SK-MEL-5 (cell line): Measurements from ENCODE around the gene AR. TPM values are rescaled to one million over a fixed set of nuclear protein-coding genes. Genes with fewer than 3 reads are reported as not detected.
"Not testable (repeated sequence)": the region's sequence is repeated elsewhere in the genome, so short reads cannot be mapped to it uniquely, and the experiment has no call there.

Experiments
- DNase-seq: peaks from one replicate; pipeline ENCODE4 v3.0.0-alpha.2; 2016; ENCODE audit warnings: low read depth, low spot score
- in situ Hi-C: cut with HindIII; loops from 2 replicates; pipeline ENCODE4 v1.10.0; 2016; ENCODE audit warnings: low sequenced_read_pairs, high pct_unique_total_duplicates, low pct_unique_long_range_greater_than_20kb
- total RNA-seq: library from RNA; depleted of rRNA; stranded (reverse); fragments of >200 nt; shearing (Covaris generic); gene quantifications from 2 replicates; pipeline ENCODE4 v1.2.3, GENCODE V29; 2014

Gene AR
- total RNA-seq, 1 experiment from 2014 or later, result 0.21 TPM

DNA sequence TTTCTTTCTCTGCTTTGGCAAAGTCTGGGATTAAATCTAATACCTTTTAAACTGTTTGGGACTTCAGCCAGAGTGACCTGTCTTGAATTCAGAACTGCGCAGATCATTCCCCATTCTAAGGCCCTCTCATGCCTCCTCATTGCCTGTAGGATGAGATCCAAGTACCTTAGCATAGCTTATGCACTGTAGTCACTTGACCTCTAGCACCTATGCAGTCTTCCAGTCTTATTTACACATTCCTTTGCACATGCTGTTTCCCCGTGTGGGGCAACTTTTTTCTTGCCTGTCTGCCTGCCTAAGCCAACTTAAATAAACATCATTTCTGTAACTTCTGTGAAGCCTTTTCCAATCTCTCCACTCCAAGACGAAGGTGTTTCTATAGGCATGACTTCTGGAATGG lies 68.4 kb downstream of the AR start:
- in situ Hi-C loops, result no loop called here
- DNase-seq, result no peak

DNA sequence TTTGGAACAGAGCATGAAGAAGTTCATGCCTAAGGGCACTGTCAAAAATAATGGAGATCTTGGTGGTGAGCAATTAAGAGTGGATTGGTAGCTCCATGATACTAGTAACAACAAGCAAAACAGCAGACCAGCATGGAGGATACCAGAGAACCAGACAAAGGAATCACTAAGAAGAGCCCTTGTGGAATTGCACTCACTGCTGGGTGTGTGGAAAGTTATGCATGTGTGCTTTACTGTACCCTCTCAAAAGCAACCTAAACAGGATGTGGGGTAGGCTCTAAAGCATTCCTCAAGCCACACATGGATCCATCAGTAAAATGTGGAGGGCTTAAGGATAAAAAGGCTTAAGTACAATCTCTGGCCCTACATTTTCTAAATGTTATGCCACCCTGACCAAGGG lies 69.5 kb downstream of the AR start:
- in situ Hi-C loops, result no loop called here
- DNase-seq, result no peak

DNA sequence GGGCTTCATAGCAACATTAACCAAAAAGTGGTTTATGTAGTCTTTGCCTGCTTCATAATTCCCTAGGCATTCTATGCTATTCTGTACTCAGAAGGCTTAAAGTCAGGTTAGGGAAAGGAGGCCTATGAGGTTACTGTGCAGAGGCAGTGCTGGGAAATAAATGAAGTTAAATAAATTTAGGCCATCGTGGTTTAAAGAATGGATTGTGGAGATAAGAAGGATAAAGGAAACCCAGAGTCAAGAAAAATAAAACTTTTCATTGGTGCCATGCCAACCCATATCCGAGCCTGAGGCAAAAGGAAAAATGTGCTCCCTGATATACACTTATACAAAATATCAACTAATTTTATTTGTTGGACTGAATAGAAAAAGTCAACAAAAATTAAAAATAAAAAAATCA lies 70.2 kb downstream of the AR start:
- in situ Hi-C loops, result no loop called here
- DNase-seq, result no peak

DNA sequence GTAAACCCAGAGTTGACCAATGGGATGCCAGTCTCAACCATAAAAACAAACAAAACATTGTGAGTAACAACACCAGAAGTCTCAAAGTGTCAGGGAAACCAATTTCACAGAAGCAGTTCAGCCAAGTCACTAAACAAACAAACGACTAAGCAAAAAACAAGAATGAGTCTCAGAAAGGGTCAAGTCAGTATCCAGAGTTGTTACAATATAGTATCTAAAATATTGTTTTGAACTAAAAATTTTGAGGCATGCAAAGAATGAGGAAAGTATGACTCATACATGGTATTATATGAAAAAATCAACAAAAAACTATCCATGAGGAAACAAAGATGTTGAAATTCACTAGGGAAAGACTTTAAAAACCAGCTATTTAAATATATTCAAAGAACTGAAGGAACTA lies 70.6 kb downstream of the AR start:
- DNase-seq, result no peak
- in situ Hi-C loops, result no loop called here

DNA sequence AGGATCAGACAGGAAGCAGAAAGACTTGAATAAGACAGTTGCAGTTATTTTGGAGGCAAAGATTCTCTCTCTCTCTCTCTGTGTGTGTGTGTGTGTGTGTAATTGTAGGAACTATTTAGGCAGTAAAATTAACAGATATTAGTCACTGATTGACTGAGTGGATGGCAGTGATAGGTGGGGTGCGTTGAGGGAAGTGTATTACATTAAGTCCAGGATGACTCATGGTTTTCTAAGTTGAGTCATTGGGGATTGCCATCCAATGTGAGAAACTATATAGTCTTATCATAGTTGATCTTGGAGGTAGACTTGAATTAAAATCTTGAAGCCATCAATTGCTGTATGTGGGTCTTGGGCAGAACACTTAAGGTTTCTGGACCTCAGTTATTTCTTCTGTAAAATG lies 75.4 kb downstream of the AR start:
- in situ Hi-C loops, result no loop called here
- no peak for DNase-seq

DNA sequence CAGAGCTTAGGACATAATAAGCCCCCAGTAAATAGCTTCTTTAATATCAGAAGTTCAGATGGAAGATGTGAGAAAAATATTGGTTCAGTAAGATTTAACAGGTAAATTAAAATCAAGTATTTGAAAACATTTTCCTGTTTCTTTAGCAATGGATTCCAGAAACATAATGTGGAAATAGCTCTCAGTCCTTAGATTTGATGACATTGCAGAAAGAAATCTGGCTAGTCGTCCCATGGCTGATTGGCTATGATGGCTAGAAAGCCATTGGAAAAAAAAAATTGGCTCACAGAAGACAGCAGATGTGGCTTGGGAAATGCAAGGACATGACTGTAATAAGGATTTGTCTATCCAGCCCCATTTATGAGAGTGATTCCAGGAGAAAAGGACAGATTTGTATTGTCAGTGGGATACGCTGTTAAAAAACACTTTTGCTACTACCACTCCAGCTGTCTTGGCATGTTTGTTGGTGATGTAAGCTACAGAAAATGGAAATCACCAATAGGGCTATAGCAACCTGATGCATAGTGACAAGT lies 78.3 kb downstream of the AR start:
- in situ Hi-C loops, result no loop called here
- DNase-seq, result no peak

DNA sequence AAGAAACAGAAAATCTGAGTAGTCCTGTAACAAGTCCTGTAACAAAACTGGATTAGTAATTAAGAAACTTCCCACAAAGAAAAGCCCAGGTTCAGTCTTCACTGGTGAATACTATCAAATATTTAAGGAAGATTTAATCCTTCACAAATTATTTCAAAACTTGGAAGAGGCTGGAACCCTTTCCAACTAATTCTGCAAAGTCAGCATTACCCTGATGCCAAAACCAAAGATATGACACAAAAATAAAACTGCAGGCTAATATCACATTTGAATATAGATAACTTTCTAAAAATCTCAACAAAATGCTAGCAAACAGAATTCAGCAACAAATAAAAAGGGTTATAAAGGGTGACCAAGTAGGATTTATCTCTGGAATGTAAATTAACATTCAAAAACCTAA lies 80.5 kb downstream of the AR start:
- DNase-seq, result no peak

DNA sequence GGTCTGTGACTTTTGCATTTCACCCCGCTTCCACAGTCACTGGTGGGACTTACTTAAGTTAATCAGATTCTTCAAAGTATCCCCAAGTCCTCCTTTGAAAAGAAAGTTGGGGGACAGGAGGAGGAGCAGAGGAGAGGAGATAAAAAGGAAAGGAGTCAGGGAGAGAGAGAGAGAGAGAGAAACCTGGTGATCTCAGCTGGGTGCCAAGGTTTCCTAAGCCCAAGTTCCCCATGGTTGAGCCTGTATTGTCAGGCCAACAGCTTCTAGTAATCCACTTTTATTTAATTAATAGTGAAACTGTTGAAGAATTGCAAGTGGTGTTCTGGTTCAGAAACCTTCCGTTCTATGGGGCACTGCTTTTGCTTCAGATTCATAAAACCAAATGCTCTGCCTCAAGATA lies 91.6 kb downstream of the AR start:
- in situ Hi-C loops, result no loop called here
- no peak for DNase-seq

More for the DNA sequence above, 80.5 kb downstream of the AR start:
- in situ Hi-C loops, result no loop called here

DNA sequence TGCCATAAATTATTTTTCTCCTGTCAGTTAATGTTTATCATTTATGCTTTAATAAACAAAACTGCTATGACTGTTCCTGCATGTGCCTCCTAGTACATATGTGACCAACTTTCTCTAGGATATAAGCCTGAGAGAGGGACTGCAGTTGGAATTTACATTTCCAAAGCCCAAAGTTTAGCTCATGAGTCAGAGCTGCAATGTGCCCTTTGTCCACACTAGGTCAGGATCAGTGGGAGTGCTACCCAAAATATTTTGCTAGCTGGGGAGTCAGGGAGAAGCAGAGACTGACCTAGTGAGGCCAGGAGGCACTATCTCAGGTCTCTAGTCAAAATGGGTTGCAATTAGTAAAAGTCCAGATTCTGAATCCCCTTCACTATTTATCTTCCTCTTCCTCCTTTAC lies 92.7 kb downstream of the AR start:
- DNase-seq, result no peak
- in situ Hi-C loops, result no loop called here

DNA sequence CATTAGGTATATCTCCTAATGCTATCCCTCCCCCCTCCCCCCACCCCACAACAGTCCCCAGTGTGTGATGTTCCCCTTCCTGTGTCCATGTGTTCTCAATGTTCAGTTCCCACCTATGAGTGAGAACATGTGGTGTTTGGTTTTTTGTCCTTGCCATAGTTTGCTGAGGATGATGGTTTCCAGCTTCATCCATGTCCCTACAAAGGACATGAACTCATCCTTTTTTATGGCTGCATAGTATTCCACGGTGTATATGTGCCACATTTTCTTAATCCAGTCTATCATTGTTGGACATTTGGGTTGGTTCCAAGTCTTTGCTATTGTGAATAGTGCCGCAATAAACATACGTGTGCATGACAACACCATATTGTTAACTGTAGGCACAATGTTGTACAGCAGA lies 93.5 kb downstream of the AR start:
- DNase-seq, in situ Hi-C loops: not testable (repeated sequence)

DNA sequence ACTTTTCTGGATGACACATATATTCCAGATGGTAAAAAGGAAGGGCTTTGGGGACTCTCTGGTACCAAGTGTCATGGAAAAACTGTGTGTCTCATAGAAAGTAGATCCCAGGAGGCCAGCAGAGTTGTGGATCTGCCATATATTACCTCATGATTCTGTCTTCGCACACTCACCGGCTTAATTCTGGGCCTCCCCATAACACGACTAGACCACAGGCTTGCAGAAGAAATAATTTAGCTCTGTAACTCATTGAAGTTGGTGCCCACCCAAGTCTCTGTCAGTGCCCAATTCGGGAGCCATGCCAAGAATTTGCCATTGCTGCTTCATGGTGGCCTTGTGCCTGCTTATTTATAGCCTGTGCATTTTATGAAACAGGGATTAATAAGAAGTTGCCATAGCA lies 104.5 kb downstream of the AR start:
- no peak for DNase-seq
- in situ Hi-C loops, result no loop called here

DNA sequence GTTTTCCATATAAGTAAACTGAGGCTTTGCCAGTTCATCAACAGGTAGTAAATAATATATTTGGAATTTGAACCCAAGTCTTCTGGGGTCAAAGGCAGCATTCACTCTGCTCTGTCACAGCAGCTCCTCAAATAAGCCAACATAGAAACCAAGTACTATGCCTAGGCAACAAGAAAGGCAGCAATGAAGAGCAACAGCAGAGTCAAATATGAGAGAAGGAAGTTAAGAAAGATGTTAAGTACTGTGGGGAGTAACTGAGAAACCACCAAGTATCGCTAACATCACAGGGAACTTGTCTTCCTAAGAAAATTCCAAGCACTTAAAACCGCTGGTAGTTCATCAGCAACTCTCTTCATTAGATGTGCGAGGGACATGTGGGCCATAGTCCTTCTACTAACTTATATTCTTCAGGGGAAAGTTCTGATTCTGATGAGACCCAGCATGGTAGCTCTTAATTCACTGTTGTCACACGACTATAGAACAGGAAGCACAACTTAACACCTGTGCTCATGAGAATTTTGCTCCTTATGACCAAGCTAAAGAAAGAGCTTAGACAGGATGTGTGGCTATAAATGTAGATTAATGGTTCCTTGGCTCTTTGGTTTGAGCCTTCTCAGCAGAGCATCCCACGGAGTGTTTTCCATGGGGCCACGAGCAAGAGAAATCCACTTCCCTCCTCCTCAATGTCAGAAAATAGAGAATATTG lies 107.8 kb downstream of the AR start:
- DNase-seq, result no peak
- in situ Hi-C loops, result no loop called here

DNA sequence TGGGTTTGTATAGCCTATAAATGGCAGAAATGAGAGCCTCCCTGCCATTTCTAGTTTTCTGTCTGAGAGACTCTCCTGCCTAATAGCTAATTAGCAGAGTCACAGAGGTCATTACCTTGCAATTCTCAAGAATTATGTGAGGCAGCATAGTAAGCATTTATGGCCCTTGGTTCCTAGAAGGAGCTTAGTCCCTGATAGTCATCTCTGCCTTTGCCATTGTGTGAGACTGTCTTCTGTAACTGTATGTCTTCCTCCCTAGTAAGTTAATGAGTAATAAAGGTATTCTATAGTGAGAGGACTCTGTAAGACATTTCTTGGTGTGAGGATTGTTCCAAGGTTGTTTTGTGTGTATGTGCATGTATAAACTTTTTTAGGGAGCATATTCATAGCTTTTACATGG lies 108.7 kb downstream of the AR start:
- in situ Hi-C loops, result no loop called here
- no peak for DNase-seq

DNA sequence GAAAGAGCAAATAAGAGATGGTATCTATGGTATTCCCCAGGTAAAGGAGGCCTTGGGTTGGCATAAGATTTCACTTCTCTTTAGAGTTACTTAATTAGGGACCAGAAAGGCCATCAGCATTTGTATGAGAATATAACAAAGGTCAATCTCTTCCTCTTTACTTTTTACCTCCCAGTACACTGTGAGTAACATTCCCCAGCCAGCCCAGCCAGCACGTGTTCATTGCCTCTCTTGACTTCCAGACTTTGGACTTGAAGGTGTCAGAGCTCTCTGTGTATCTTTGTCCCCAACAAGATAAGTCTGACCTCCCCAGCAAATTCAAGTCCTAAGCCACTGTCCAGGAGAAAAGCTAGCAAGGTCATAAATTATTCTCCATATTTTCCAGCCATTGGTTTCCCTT lies 110.5 kb downstream of the AR start:
- no peak for DNase-seq
- in situ Hi-C loops, result no loop called here

DNA sequence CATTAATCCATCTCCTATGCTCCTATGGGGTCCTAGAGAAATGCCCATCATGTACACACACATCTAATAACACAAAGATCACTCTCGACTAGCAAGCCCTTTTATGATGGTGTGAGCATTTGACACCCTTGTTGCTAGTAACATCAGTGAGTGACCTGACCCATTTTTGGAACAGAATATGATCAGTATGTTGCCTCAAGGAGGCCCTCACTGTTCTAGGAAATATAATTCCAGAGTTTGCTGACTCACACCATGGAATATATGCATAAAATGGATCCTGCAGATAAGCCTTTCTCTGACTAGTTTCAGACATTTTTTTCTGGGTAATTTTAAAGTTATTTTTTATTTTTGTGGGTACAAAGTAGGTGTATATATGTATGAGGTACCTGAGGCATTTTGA lies 121.8 kb downstream of the AR start:
- no peak for DNase-seq

DNA sequence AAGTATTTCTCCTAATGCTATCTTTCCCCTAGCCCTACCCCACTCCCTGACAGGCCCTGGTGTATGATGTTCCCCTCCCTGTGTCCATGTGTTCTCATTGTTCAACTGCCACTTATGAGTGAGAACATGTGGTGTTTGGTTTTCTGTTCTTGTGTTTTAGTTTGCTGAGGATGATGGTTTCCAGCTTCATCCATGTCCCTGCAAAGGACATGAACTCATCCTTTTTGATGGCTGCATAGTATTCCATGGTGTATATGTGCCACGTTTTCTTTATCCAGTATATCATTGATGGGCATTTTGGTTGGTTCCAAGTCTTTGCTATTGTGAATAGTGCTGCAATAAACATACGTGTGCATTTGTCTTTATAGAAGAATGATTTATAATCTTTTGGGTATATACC lies 126.9 kb downstream of the AR start:
- in situ Hi-C loops, DNase-seq: not testable (repeated sequence)

More for the DNA sequence above, 121.8 kb downstream of the AR start:
- in situ Hi-C loops, result no loop called here

DNA sequence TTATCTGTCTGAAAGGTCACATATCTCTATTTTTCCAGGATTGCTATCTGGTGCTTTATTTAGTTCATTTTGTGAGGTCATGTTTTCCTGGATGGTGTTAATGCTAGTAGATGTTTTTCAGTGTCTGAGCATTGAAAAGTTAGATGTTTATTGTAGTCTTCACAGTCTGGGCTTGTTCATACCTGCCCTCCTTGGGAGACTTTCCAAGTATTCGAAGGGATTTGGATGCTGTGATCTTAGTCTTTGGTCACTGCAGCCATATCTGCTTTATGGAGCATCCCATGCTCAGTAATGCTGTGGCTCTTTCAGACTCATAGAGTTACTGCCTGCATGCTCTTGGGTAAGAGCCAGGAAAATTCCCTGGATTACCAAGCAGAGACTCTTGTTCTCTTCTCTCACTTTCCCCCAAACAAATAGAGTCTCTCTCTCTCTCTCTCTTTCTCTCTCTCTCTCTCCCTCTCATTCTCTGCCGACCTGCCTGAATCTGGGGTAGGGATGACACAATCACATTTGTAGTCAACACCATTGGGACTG lies 130.0 kb downstream of the AR start:
- in situ Hi-C loops, result no loop called here
- DNase-seq, result no peak

DNA sequence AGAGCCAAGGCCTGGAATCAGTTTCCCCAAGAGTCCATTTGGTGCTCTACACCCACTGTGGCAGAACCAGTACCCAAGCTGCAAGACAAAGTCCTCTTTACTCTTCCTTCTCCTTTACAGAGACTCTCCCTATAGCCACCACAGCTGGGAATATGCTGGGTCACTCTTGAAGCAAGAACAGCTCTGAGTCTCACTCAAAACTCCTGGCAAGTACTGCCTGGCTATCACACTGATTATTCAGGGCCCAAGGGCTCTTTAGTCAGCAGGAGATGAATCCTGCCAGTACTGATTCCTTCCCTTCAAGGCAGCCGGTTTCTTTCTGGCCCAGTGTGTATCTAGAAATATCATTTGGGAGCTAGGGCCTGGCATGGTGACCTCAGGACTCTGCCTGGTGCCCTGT lies 130.9 kb downstream of the AR start:
- in situ Hi-C loops, result no loop called here
- DNase-seq, result no peak

DNA sequence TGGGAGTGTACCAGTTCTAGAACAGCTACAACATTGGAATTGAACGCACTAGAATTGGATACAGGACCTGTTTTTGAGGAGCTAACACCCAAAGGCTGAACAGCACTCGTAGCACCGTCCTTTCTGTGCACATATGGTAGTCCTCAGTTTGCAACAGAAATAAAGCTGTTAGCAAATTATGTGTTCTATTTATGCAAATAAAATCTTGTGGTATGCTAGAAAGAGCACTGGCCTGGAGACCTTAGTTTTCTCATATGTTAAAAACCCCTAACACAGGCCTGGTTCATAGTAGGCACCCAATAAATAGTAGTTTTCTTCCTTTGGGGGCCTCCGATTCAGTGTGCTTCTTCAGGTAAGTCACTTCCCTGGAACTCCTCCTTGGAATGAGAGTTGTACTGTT lies 140.3 kb downstream of the AR start:
- in situ Hi-C loops, result no loop called here
- no peak for DNase-seq
